ENCODE measurements around the gene OSBPL6. TPM values are rescaled to one million over a fixed set of nuclear protein-coding genes. Genes with fewer than 3 reads are reported as not detected.
A peak's percentile ranks its signal among the peaks of the same experiment; 100 is the strongest.

OSBPL6 gene
- total RNA-seq, 1 donor from 2014 or later, result 6.3 TPM

DNA sequence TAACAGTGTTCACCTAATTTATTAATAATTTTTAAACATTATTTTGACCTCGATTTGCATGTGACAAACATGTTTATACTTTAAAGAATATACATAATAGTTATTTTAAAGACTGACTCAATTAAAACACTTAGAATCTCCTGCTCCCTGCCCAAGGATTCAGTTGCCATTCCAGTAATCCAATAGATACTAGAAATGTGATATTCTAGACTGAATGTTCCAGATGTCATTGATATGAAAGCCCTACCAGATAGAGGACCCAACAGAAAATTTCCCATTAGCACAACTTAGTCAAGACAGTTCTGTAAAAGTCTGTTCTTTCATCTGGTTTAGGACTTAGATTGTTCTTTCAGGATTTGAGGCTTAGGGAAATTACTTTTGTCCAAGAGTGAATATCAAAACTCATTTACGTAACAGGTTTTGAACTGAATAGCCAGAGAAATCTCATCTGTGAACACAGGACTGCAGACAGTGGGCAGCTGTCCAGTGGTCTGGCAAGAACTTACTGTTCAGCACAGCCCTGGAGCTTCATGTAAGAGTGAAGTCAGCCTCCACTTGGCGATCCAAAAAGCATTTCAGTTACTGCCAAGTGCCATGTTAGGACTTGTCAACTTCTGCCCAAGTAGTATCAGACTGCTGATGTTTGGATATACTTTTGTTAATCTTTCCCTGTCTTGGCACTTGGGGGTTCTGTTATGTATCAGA, 77.5 kb downstream of the OSBPL6 start:
- DNase-seq (ENCODE audit: low spot score), result peak; percentile 47

DNA sequence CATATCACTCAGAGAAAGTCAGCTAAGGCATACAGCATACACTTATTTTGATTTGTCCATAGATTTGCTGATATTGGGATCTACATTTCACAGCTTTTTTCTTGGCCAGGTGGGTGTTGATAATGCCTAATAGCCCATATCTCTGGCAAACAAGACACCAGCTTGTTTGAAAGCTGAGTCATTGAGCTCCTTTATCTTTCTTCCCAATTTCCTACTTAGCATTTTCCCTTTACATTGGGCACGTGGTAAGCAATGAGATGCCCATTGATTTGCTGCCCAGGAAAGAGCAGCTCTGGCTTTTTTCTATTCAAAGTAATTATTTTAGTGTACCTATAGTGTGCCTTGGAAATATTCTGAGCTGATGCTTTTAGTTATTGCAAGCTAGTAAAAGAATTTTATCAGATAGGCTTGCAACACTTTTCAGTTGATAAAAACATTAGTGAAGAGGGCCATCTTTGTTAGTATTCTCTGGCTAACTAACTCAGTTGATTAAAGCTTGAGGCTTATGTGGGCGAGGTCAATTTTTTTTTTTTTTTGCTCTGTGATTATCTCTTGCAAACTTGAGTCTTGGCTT, 79.6 kb downstream of the OSBPL6 start:
- DNase-seq (ENCODE audit: low spot score), result no peak

DNA sequence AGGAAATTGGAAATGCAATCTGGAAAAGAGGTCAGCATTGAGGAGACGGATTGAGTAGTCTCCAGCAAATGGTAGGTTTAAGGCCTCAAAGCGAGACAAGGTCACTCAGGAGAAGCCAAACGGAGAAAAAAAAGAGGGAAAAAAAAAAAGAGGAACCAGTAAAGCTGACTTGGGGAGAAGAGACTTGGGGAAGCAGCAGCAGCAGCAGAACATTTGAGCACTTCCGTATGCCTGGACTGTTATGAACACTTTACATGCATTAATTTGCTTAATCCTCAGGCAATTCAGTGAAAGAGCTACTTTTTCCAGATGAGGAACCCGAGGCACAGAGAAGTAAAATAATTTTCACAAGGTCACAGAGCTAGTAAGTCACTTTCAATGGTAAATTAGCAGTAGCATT, 81.3 kb downstream of the OSBPL6 start:
- DNase-seq (ENCODE audit: low spot score), result no peak

GRCh38 chr2:178277741-178278197, 83.5 kb downstream of the OSBPL6 start:
- no peak for DNase-seq (ENCODE audit: low spot score)

GRCh38 chr2:178279142-178279541, 84.8 kb downstream of the OSBPL6 start:
- DNase-seq (ENCODE audit: low spot score), result no peak

GRCh38 chr2:178279636-178280035, 85.3 kb downstream of the OSBPL6 start:
- DNase-seq (ENCODE audit: low spot score), result no peak

GRCh38 chr2:178280244-178280852, 86.0 kb downstream of the OSBPL6 start:
- peak; percentile 49 for DNase-seq (ENCODE audit: low spot score)

GRCh38 chr2:178282075-178282815, 87.9 kb downstream of the OSBPL6 start:
- DNase-seq (ENCODE audit: low spot score), result peak; percentile 75

DNA sequence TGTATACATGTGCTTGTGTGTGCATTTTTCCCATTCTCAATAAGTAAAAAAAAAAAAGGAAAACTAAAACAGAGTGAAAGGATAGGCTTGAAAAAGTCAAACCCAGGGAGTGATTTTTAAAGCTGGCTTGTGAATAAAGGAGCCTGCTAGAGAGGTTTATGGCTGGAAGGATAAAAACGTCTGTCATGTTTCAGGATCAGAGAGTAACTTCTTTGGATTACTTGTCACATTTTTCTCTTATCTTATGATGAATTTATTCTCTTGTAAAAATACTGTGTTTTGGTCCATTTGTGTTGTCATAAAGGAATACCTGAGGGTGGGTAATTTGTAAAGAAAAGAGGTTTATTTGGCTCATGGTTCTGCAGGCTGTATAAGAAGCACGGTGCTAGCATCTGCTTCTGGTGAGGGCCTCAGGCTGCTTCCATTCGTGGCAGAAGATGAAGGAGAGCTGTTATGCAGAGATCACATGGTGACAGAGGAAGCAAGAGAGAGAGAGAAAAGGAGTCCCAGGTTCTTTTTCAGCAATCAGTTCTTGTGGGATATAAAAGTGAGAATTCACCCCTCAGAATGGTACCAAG, 89.1 kb downstream of the OSBPL6 start:
- DNase-seq (ENCODE audit: low spot score), result no peak

DNA sequence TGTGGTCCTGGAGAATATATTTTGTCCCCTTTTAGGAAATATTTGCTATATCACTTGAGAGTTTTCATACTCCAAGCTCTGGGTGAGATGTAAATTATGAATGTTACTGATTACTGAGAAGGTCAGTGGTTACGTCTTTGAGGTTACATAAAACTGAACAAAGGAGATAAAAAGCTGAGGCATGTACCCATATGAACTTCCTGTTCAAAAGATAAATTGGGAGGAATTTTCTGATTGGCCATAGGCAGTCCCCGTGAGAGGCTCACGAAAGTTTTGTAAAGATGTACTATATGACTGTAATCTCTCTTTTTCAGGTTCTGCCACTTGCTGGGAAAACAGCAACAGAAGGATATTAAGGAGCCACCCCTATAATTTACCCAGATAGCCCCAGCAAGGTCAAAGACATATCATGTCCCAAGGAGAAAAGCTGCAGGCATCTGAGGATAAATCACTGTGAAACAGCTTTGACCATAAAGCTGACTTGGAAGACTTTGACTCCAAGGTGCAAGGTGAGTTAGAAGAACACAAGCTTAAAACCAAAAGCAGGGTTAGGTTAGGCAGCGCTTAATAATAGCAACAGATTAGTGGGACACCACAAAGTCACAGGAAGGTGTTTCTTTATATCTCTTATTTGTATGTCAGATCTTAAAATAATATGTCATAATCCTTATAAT, 90.4 kb downstream of the OSBPL6 start:
- DNase-seq (ENCODE audit: low spot score), result no peak

DNA sequence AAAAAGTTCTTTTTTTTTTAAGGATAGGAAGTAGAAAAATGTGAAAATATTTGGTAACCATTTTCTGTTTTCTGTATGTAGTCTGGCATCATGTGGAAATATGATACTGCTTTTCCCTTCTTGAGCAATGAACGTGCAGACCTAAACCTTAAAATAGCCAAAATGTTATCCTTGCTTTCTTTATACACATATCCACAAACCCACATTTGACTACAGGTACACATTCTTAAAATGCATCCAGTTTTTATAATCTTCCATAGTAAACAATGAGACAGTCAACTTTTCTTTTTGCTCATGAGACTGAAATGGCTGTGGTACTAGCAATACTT, 90.9 kb downstream of the OSBPL6 start:
- no peak for DNase-seq (ENCODE audit: low spot score)

- DNase-seq (ENCODE audit: low spot score), result no peak
Observed at GRCh38 chr2:178286636-178287035, 92.3 kb downstream of the OSBPL6 start.

DNA sequence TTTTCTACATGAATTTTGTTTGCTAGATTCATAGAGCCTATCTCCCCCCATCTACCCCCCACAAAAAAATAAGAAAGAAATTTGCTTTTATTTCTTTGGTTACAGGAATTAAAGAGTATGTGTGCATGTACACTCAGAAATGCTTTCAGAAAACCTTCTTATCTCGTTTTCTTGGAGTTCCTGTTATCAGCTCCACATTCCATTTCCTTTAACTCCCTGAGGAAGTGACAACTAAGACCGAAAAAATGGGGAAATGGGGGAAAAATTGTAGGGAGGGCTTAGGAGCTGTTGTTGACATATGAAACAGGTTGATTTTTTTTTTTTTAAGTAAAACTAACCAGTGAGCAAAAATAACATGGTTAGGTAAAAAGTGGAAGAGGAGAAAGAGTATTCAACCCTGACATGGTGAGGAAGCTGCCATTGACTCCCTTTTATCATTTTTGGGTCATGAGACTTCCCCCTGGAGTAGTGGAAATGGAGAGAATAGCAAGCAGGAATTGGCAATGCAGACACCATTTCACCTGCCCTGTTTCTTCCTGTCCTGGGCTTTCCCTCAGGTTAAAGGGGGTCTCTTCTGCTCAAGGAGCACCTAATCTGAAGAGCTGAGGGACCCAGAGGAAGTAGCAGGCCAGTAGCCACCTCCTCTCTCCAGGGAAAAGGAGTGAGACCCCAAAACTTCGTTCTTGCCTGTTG, 93.5 kb downstream of the OSBPL6 start:
- DNase-seq (ENCODE audit: low spot score), result no peak

GRCh38 chr2:178291703-178292102, 97.4 kb downstream of the OSBPL6 start:
- DNase-seq (ENCODE audit: low spot score), result no peak

DNA sequence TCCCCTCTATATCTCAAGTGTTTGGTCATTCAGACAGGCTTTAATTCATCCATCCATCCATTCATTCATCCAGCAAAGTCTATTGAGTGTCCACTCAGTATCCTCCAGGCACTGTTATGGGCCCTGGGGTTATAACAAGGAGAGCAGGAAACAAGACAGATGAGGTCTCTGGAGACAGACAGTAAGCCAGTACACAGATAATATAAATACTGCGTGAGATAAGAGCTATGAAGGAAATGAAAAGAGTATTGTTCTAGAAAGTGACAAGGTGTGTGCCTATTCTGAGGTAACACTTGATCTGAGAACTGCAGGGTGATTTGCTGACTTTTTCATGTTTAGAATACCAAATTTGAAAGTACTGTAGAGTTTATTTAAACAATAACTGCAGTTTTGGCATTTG, 98.3 kb downstream of the OSBPL6 start:
- no peak for DNase-seq (ENCODE audit: low spot score)

DNA sequence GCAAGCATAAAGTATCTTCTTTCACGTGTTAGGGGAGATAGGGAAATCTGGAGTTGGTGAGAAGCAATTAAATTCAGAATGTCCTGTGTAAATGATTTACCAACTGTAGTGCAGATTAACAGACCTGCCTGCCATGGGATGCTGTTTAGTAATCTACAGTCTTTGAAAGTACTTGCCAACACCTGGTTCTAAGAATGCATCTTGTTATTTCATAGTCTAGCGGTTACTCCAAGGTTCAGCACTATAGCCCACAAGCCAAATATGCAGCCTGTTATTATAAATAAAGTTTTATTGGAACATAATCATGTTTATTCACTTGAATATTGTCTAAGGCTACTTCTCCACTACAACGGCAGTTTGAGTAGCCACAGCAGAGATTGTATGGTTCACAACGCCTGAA, 100.8 kb downstream of the OSBPL6 start:
- DNase-seq (ENCODE audit: low spot score), result no peak

DNA sequence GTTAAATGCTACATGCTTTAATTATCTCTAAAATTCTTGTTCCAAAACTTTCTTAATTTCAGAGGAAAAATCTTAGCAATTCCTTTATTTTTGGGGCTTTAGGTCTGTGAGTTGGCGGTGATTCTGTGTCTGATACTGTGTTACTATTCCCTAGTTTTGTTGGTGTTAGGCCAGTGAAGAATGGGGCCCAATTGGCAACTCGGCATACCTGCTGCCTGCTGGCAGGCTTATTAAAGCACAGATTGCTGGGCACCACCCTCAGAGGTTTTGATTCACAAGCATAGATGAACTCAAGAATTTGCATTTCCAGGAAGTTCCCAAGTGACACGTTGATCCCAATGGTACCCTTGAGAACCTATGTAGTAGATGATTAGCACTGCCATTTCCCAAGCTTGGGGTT, 101.6 kb downstream of the OSBPL6 start:
- no peak for DNase-seq (ENCODE audit: low spot score)

DNA sequence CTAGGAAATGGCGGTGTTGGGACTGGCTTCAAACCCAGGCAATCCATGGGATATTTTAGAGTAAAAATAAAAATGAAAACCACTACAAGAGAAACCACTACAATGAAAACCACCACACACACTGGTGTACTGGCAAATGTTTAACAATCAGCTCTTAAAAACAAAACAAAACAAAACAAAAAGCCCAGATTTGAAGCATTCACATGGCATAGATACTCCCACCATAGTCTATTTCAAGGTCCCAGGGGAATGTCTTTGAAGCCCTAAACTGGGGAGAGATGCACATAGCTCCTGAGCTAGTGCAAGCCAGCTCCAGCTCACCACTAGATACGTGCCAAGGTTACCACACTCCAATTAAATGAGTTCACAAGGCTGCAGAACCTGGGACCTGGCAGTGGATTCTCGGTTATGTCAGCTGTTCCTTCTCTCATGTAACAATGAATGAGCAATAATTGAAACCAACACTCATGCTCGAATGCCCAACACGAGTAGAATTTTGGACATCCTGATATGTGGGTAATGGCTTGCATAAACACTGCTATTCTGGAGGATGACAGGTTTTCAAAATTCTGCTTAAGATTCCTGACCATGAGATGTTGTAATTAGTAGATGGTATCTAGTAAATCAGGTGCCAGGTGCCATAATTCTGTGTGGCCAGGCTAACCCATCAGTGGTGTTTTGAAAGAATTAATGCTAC, 102.2 kb downstream of the OSBPL6 start:
- DNase-seq (ENCODE audit: low spot score), result no peak

DNA sequence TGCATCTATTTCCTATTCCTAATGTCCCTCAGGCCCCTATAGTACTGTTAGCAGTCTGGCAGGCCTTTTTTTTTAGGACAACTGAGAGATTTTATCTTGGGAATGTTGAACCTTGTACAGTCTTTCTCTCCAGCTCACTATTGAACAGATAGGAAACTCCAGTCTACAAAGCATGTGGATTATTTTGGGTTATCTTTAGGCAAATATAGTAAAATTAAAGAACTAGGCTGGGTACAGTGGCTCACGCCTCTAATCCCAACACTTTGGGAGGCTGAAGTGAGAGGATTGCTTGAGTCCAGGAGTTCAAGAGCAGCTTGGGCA, 102.7 kb downstream of the OSBPL6 start:
- no peak for DNase-seq (ENCODE audit: low spot score)

GRCh38 chr2:178298785-178299212, 104.5 kb downstream of the OSBPL6 start:
- DNase-seq (ENCODE audit: low spot score), result no peak

All from mucosa of gallbladder (tissue), 1 donor.